Measurements from ENCODE around the gene C5orf24. TPM values are rescaled to one million over a fixed set of nuclear protein-coding genes. Genes with fewer than 3 reads are reported as not detected.
A peak's percentile ranks its signal among the peaks of the same experiment; 100 is the strongest.

C5orf24 gene
- total RNA-seq, 2 donors from 2014 or later = 63.8 to 71.0 TPM

GRCh38 chr5:134893748-134894505 is 48.2 kb downstream of the C5orf24 start:
- peaks cover 15% of the 10 kb centered on the region for H3K36me3 ChIP-seq
- no peaks in the 10 kb centered on the region for H3K9me3 ChIP-seq
- no peaks in the 10 kb centered on the region for H3K4me1 ChIP-seq (ENCODE audit: control insufficient read depth in 1 of 2, low read depth in 2 of 2)
- ATAC-seq (ENCODE audit: insufficient number of reproducible peaks, low FRiP score, low read depth) (no peak), DNase-seq (ENCODE audit: low spot score) (no peak)
- TF ChIP-seq CTCF (IDR thresholded peaks at IDR 0.05) = no peak
- no peaks in the 10 kb centered on the region for H3K27me3 ChIP-seq (replicated peaks; ENCODE audit: insufficient read depth)
- no peak overlapping the region for H3K4me3 ChIP-seq
- no peak overlapping the region for H3K27ac ChIP-seq

GRCh38 chr5:134902071-134902801 is 56.5 kb downstream of the C5orf24 start:
- no peak overlapping the region for H3K27ac ChIP-seq
- no peak overlapping the region for H3K4me3 ChIP-seq
- no peaks in the 10 kb centered on the region for H3K4me1 ChIP-seq (ENCODE audit: control insufficient read depth in 1 of 2, low read depth in 2 of 2)
- no peaks in the 10 kb centered on the region for H3K9me3 ChIP-seq
- H3K36me3 ChIP-seq = no peaks in the 10 kb centered on the region
- ATAC-seq (ENCODE audit: insufficient number of reproducible peaks, low FRiP score, low read depth) (no peak), DNase-seq (ENCODE audit: low spot score) (no peak)
- no peak for TF ChIP-seq CTCF (IDR thresholded peaks at IDR 0.05)
- H3K27me3 ChIP-seq (replicated peaks; ENCODE audit: insufficient read depth) = no peaks in the 10 kb centered on the region

GRCh38 chr5:134904610-134905245 is 59.0 kb downstream of the C5orf24 start, which contains the start of gene PCBD2:
Gene PCBD2, plus strand, starts transcription at chr5:134905131. Its CDS starts 9 bp downstream, at chr5:134905140.
- Histone ChIP-seq H3K4me1 (ENCODE audit: control insufficient read depth in 1 of 2, low read depth in 2 of 2) (no peaks in the 10 kb centered on the region), H3K4me3 (peak within 1 kb of the TSS; percentile 89), H3K9me3 (no peaks in the 10 kb centered on the region), H3K36me3 (no peaks in the 10 kb centered on the region), H3K27me3 (replicated peaks; ENCODE audit: insufficient read depth) (no peaks in the 10 kb centered on the region), H3K27ac (peak within 1 kb of the TSS; percentile 96 to 98)
- DNase-seq (ENCODE audit: low spot score) (peak; percentile 58), ATAC-seq (ENCODE audit: insufficient number of reproducible peaks, low FRiP score, low read depth) (peak; percentile 95)
- TF ChIP-seq CTCF (IDR thresholded peaks at IDR 0.05) = peak; percentile 80

GRCh38 chr5:134905246-134905996 is 59.7 kb downstream of the C5orf24 start:
- peak; percentile 68 for TF ChIP-seq CTCF (IDR thresholded peaks at IDR 0.05)
- ATAC-seq (ENCODE audit: insufficient number of reproducible peaks, low FRiP score, low read depth) (peak; percentile 18), DNase-seq (ENCODE audit: low spot score) (no peak)
- H3K4me3 ChIP-seq = peak overlapping the region; percentile 89
- H3K27me3 ChIP-seq (replicated peaks; ENCODE audit: insufficient read depth) = no peaks in the 10 kb centered on the region
- no peaks in the 10 kb centered on the region for H3K36me3 ChIP-seq
- no peaks in the 10 kb centered on the region for H3K9me3 ChIP-seq
- H3K4me1 ChIP-seq (ENCODE audit: control insufficient read depth in 1 of 2, low read depth in 2 of 2) = no peaks in the 10 kb centered on the region
- peak overlapping the region; percentile 96 to 98 for H3K27ac ChIP-seq

All from thoracic aorta (tissue), 2 donors.